HG03095 (cell line): Measurements from ENCODE around the gene FOXD3.

Experiments
- ATAC-seq: cut with Tn5 transposase; IDR thresholded peaks from one replicate; pipeline ENCODE4 v1.9.1; 2021; ENCODE audit warnings: moderate library complexity; ENCODE audit not compliant: unreplicated experiment

The FOXD3 gene

GRCh38 chr1:63322114-63322943 is at the start of gene FOXD3:
Gene FOXD3, plus strand, starts transcription at chr1:63322567. Its CDS starts 492 bp downstream, at chr1:63323059.
- peak; percentile 54 for ATAC-seq

- ATAC-seq: no peak
These were observed 49.6 kb upstream of the FOXD3 start for GRCh38 chr1:63272811-63273210.

- no peak for ATAC-seq
These were observed 48.0 kb upstream of the FOXD3 start for GRCh38 chr1:63274371-63274770.

GRCh38 chr1:63274979-63275378 is 47.4 kb upstream of the FOXD3 start:
- no peak for ATAC-seq

GRCh38 chr1:63276624-63277023 is 45.7 kb upstream of the FOXD3 start:
- no peak for ATAC-seq

GRCh38 chr1:63277195-63278192 is 44.9 kb upstream of the FOXD3 start:
- ATAC-seq: no peak

GRCh38 chr1:63281753-63282152 is 40.6 kb upstream of the FOXD3 start:
- ATAC-seq: no peak

- ATAC-seq: no peak
These were observed 33.2 kb upstream of the FOXD3 start for GRCh38 chr1:63289135-63289534.

GRCh38 chr1:63294803-63295594 is 27.4 kb upstream of the FOXD3 start:
- ATAC-seq: no peak

- no peak for ATAC-seq
These were observed 18.0 kb upstream of the FOXD3 start for GRCh38 chr1:63304410-63304809.

- ATAC-seq: no peak
These were observed 17.3 kb upstream of the FOXD3 start for GRCh38 chr1:63305043-63305442.

- no peak for ATAC-seq
These were observed 15.1 kb upstream of the FOXD3 start for GRCh38 chr1:63307196-63307794.

- no peak for ATAC-seq
These were observed 5.8 kb upstream of the FOXD3 start for GRCh38 chr1:63316598-63316983.

- peak; percentile 84 for ATAC-seq
These were observed 5.2 kb upstream of the FOXD3 start for GRCh38 chr1:63316984-63317816.

GRCh38 chr1:63317817-63318152 is 4.6 kb upstream of the FOXD3 start:
- ATAC-seq: no peak

- ATAC-seq: no peak
These were observed 4.0 kb upstream of the FOXD3 start for GRCh38 chr1:63318201-63318979.

- ATAC-seq: no peak
These were observed 3.0 kb upstream of the FOXD3 start for GRCh38 chr1:63319046-63320021.
